OCI-LY1 (cell line): Measurements from ENCODE around the gene LZTS3.
"Not testable (repeated sequence)": the region's sequence is repeated elsewhere in the genome, so short reads cannot be mapped to it uniquely, and the experiment has no call there.

Experiments used
- H2AFZ ChIP-seq: fragments of 200-600 bp; sonication (generic), shearing (Covaris generic); 2 replicates; pipeline ENCODE4 v1.6.0; 2014; ENCODE audit warnings: antibody characterized with exemption, mild to moderate bottlenecking, low read length
- H3F3A ChIP-seq: fragments of 200-600 bp; sonication (generic), shearing (Covaris generic); 2 replicates; pipeline ENCODE4 v1.6.0; 2014; ENCODE audit warnings: mild to moderate bottlenecking, antibody characterized with exemption, low read length, moderate library complexity; ENCODE audit not compliant: insufficient read depth
- H3K27ac ChIP-seq: fragments of 200-600 bp; sonication (generic); 2 replicates; pipeline ENCODE4 v1.5.1; 2014; ENCODE audit warnings: low read length, mixed run types, mild to moderate bottlenecking, low read depth; ENCODE audit not compliant: poor library complexity, severe bottlenecking
- H3K27me3 ChIP-seq: fragments of 200-600 bp; sonication (generic); 2 replicates; pipeline ENCODE4 v1.6.0; 2014; ENCODE audit warnings: antibody characterized with exemption, mild to moderate bottlenecking, low read length, moderate library complexity; ENCODE audit not compliant: insufficient read depth
- H3K36me3 ChIP-seq: fragments of 200-600 bp; sonication (generic); 2 replicates; pipeline ENCODE4 v1.6.1; 2014; ENCODE audit warnings: mild to moderate bottlenecking, antibody characterized with exemption, low read length, moderate library complexity, mixed read lengths; ENCODE audit not compliant: insufficient read depth
- H3K4me1 ChIP-seq: fragments of 200-600 bp; sonication (generic); 2 replicates; pipeline ENCODE4 v1.5.1; 2014; ENCODE audit warnings: mild to moderate bottlenecking, low read length, moderate library complexity; ENCODE audit not compliant: insufficient read depth, severe bottlenecking
- H3K4me2 ChIP-seq: fragments of 200-600 bp; sonication (generic), shearing (Covaris generic); 2 replicates; pipeline ENCODE4 v1.6.1; 2014; ENCODE audit warnings: low read length
- H3K4me3 ChIP-seq: fragments of 200-600 bp; sonication (generic); 2 replicates; pipeline ENCODE4 v1.5.1; 2014; ENCODE audit warnings: low read length, low read depth, mild to moderate bottlenecking, mixed read lengths; ENCODE audit not compliant: poor library complexity, severe bottlenecking
- H3K79me2 ChIP-seq: fragments of 200-600 bp; shearing (Covaris generic); 2 replicates; pipeline ENCODE4 v1.6.1; 2016; ENCODE audit warnings: mixed run types, low read length, mixed read lengths; ENCODE audit not compliant: insufficient read depth
- H3K9ac ChIP-seq: fragments of 200-600 bp; sonication (generic), shearing (Covaris generic); 2 replicates; pipeline ENCODE4 v1.6.1; 2014; ENCODE audit warnings: mild to moderate bottlenecking, low read length, mixed read lengths
- H3K9me2 ChIP-seq: fragments of 200-600 bp; sonication (generic), shearing (Covaris generic); 2 replicates; pipeline ENCODE4 v1.6.1; 2014; ENCODE audit warnings: low read depth, mild to moderate bottlenecking, low read length, mixed read lengths
- H3K9me3 ChIP-seq: fragments of 200-600 bp; shearing (Covaris generic); 2 replicates; pipeline ENCODE4 v1.6.1; 2014; ENCODE audit warnings: low read length, mixed read lengths
- H4K20me1 ChIP-seq: fragments of 200-600 bp; sonication (generic), shearing (Covaris generic); 2 replicates; pipeline ENCODE4 v1.6.0; 2016; ENCODE audit warnings: mild to moderate bottlenecking, low read length; ENCODE audit not compliant: insufficient read depth
- CTCF ChIP-seq: fragments of 200-600 bp; sonication (generic), shearing (Covaris generic); IDR thresholded peaks from 2 replicates; pipeline ENCODE4 v1.5.1; 2017; ENCODE audit warnings: mild to moderate bottlenecking, antibody characterized with exemption, low read length, moderate library complexity, mixed read lengths
- EZH2 ChIP-seq: fragments of 200-600 bp; sonication (generic), shearing (Covaris generic); IDR thresholded peaks from 2 replicates; pipeline ENCODE4 v1.8.0; 2017; ENCODE audit warnings: borderline replicate concordance, mixed run types, mild to moderate bottlenecking, antibody characterized with exemption, low read length, moderate library complexity, mixed read lengths

The LZTS3 gene

GRCh38 chr20:3119044-3119443, 54.3 kb downstream of the LZTS3 start:
- H3K4me2 ChIP-seq: no peak overlapping the region

GRCh38 chr20:3117839-3118379, 55.4 kb downstream of the LZTS3 start:
- H4K20me1 ChIP-seq, H2AFZ ChIP-seq, H3K9me2 ChIP-seq, H3K9me3 ChIP-seq, H3K27me3 ChIP-seq, H3F3A ChIP-seq, H3K79me2 ChIP-seq, H3K9ac ChIP-seq: not testable (repeated sequence)
- H3K4me1 ChIP-seq: peaks cover 18% of the 10 kb centered on the region
- TF ChIP-seq CTCF: peak; percentile 65
- H3K4me2 ChIP-seq: peak overlapping the region; percentile 56; the same call in 1 of the 2 replicates
- peaks cover 17% of the 10 kb centered on the region for H3K36me3 ChIP-seq
- peak overlapping the region; percentile 33 for H3K4me3 ChIP-seq
- H3K27ac ChIP-seq: peak overlapping the region; percentile 51

More at GRCh38 chr20:3119044-3119443, 54.3 kb downstream of the LZTS3 start:
- no peaks in the 10 kb centered on the region for H4K20me1 ChIP-seq
- H3K4me1 ChIP-seq: peaks cover 18% of the 10 kb centered on the region
- no peak overlapping the region for H2AFZ ChIP-seq
- H3K36me3 ChIP-seq: peaks cover 19% of the 10 kb centered on the region
- H3K27me3 ChIP-seq: no peaks in the 10 kb centered on the region
- no peak for TF ChIP-seq EZH2
- TF ChIP-seq CTCF: no peak
- no peak overlapping the region for H3K4me3 ChIP-seq
- no peaks in the 10 kb centered on the region for H3K9me2 ChIP-seq
- H3K27ac ChIP-seq: peak overlapping the region; percentile 4
- no peaks in the 10 kb centered on the region for H3K79me2 ChIP-seq
- no peaks in the 10 kb centered on the region for H3F3A ChIP-seq
- H3K9me3 ChIP-seq: 0 out of 2 replicates have a peak, but pooled peaks cover 3% of the 10 kb centered on the region
- H3K9ac ChIP-seq: no peak overlapping the region

- no peak overlapping the region for H2AFZ ChIP-seq
- no peaks in the 10 kb centered on the region for H3K9me2 ChIP-seq
- no peak overlapping the region for H3K27ac ChIP-seq
- peaks cover 1% of the 10 kb centered on the region; the same call in 1 of the 2 replicates for H3K36me3 ChIP-seq
- no peaks in the 10 kb centered on the region for H3K27me3 ChIP-seq
- no peak overlapping the region for H3K4me3 ChIP-seq
- no peak overlapping the region for H3K9ac ChIP-seq
- H3K79me2 ChIP-seq: no peaks in the 10 kb centered on the region
- H3K4me2 ChIP-seq: no peak overlapping the region
- H3K4me1 ChIP-seq: peaks cover 15% of the 10 kb centered on the region
- no peaks in the 10 kb centered on the region for H3K9me3 ChIP-seq
- H3F3A ChIP-seq: no peaks in the 10 kb centered on the region
- TF ChIP-seq CTCF: no peak
- TF ChIP-seq EZH2: no peak
- H4K20me1 ChIP-seq: no peaks in the 10 kb centered on the region
Observed at GRCh38 chr20:3116341-3116740, 57.0 kb downstream of the LZTS3 start.
